ENCODE results near the gene NR2F1-AS1.

NR2F1-AS1 gene

GRCh38 chr5:93404246-93404645 lies 176.8 kb downstream of the NR2F1-AS1 start:
- ATAC-seq, result no peak
- TF ChIP-seq SNAI2 (CRISPR knock-in tag; IDR thresholded peaks at IDR 0.05), result no peak
- TF ChIP-seq ZNF8 (CRISPR knock-in tag; IDR thresholded peaks at IDR 0.05), result no peak

DNA sequence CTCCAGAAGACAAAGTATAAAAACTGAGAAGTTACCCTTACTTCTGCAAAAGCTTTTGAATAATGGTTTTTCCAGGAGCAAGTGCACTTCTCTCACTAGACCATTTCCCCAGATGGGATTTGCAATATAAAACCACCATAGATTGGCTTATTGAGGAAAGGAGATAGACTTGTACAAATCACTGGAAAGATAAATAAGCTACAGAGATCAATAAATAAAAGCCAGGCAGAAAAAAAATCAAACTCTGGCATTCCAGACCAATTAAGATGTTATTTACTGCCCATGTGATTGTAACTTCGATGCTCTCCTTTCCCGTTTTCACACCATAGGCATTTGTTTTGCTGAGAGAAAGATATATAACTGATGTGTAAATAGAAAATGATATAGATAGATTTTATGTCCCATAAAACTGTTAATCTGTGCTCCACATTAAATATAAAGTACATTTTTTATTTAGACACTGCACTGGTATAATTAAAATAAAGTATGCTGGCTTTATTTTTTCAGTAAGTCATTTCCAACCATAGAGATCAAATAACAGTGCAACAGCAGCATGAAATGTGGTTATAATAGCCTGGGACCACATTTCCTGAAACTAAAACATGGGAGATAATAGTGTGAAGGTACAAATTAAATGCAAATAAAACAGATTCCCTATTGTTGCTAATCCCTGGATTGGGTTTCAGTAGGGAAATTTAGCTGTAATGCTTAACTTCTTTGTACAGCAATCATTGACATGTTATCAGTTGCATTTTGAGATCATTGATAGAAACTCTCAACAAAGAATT lies 177.7 kb downstream of the NR2F1-AS1 start:
- no peak for ATAC-seq
- TF ChIP-seq OSR1 (CRISPR knock-in tag; IDR thresholded peaks at IDR 0.05) (no peak), CSDC2 (CRISPR knock-in tag; IDR thresholded peaks at IDR 0.05) (no peak), ESRRG (CRISPR knock-in tag; IDR thresholded peaks at IDR 0.05) (no peak), GLIS3 (CRISPR knock-in tag; IDR thresholded peaks at IDR 0.05) (no peak), ZNF70 (CRISPR knock-in tag; IDR thresholded peaks at IDR 0.05) (no peak), ZFP3 (CRISPR knock-in tag; IDR thresholded peaks at IDR 0.05) (no peak), ZNF565 (CRISPR knock-in tag; conservative IDR thresholded peaks at IDR 0.05; ENCODE audit: low read depth) (no peak), TCF4 (CRISPR knock-in tag; IDR thresholded peaks at IDR 0.05; ENCODE audit: borderline replicate concordance) (no peak), ZFP30 (CRISPR knock-in tag; IDR thresholded peaks at IDR 0.05) (no peak), ZNF8 (CRISPR knock-in tag; IDR thresholded peaks at IDR 0.05) (no peak), TSHZ2 (CRISPR knock-in tag; IDR thresholded peaks at IDR 0.05) (no peak), POU6F1 (CRISPR knock-in tag; IDR thresholded peaks at IDR 0.05; ENCODE audit: borderline replicate concordance, low read depth) (no peak), SNAI2 (CRISPR knock-in tag; IDR thresholded peaks at IDR 0.05) (no peak), ZC3H10 (CRISPR knock-in tag; IDR thresholded peaks at IDR 0.05) (no peak), PPARA (CRISPR knock-in tag; IDR thresholded peaks at IDR 0.05; ENCODE audit: borderline replicate concordance) (no peak)
- TF ChIP-seq, protein P1, sequence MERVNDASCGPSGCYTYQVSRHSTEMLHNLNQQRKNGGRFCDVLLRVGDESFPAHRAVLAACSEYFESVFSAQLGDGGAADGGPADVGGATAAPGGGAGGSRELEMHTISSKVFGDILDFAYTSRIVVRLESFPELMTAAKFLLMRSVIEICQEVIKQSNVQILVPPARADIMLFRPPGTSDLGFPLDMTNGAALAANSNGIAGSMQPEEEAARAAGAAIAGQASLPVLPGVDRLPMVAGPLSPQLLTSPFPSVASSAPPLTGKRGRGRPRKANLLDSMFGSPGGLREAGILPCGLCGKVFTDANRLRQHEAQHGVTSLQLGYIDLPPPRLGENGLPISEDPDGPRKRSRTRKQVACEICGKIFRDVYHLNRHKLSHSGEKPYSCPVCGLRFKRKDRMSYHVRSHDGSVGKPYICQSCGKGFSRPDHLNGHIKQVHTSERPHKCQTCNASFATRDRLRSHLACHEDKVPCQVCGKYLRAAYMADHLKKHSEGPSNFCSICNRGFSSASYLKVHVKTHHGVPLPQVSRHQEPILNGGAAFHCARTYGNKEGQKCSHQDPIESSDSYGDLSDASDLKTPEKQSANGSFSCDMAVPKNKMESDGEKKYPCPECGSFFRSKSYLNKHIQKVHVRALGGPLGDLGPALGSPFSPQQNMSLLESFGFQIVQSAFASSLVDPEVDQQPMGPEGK (CRISPR knock-in tag; IDR thresholded peaks at IDR 0.05; ENCODE audit: borderline replicate concordance), result no peak

- no peak for TF ChIP-seq GLIS3 (CRISPR knock-in tag; IDR thresholded peaks at IDR 0.05)
- no peak for TF ChIP-seq ARNTL (CRISPR knock-in tag; IDR thresholded peaks at IDR 0.05; ENCODE audit: borderline replicate concordance, low read depth)
- no peak for TF ChIP-seq PPARA (CRISPR knock-in tag; IDR thresholded peaks at IDR 0.05; ENCODE audit: borderline replicate concordance)
- TF ChIP-seq ZC3H10 (CRISPR knock-in tag; IDR thresholded peaks at IDR 0.05), result no peak
- TF ChIP-seq TOX (CRISPR knock-in tag; IDR thresholded peaks at IDR 0.05; ENCODE audit: borderline replicate concordance), result no peak
- ATAC-seq, result no peak
Observed at GRCh38 chr5:93402451-93402850, 178.6 kb downstream of the NR2F1-AS1 start.

DNA sequence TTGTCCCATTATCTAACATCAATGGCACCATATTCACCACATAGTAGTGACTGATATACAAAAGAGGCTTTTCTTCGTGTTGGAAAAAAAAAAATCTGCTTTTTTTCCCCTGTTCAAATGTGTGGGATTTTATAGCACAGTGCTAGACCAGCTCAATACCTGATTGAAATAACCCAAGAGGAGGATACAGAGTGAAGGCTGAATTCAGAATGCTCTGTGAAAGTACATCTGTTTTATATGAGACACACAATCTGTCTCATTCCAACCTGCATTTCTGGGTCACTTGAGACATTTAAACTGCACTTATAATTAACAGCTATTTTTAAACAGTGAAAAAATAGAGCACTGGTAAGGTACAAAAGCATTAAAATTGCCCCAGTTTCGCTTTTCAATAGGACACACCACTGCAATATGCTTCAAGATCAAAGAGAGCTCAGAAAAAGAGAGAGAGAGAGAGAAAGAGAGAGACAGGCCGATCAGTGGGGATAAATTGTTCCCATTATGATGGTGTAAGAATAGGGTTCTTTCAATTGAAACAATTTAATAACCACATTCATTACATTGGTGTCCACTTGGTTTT lies 179.3 kb downstream of the NR2F1-AS1 start:
- no peak for ATAC-seq
- TF ChIP-seq POU6F1 (CRISPR knock-in tag; IDR thresholded peaks at IDR 0.05; ENCODE audit: borderline replicate concordance, low read depth) (no peak), CSDC2 (CRISPR knock-in tag; IDR thresholded peaks at IDR 0.05) (no peak), ZNF565 (CRISPR knock-in tag; conservative IDR thresholded peaks at IDR 0.05; ENCODE audit: low read depth) (no peak), GLIS3 (CRISPR knock-in tag; IDR thresholded peaks at IDR 0.05) (no peak), ZNF70 (CRISPR knock-in tag; IDR thresholded peaks at IDR 0.05) (no peak), OSR1 (CRISPR knock-in tag; IDR thresholded peaks at IDR 0.05) (no peak), TCF4 (CRISPR knock-in tag; IDR thresholded peaks at IDR 0.05; ENCODE audit: borderline replicate concordance) (no peak), BACH2 (CRISPR knock-in tag; IDR thresholded peaks at IDR 0.05; ENCODE audit: borderline replicate concordance) (no peak), ARNTL (CRISPR knock-in tag; IDR thresholded peaks at IDR 0.05; ENCODE audit: borderline replicate concordance, low read depth) (no peak), SNAI2 (CRISPR knock-in tag; IDR thresholded peaks at IDR 0.05) (no peak), ZFP3 (CRISPR knock-in tag; IDR thresholded peaks at IDR 0.05) (no peak)
